Loucy (cell line): ENCODE data around the gene SPC25.

Experiments used
- H2AFZ ChIP-seq: fragments of 200-600 bp; sonication (generic); 2 replicates; pipeline ENCODE4 v1.6.0; 2016; ENCODE audit warnings: antibody characterized with exemption, mild to moderate bottlenecking, low read length, moderate library complexity
- H3F3A ChIP-seq: fragments of 200-600 bp; 2 replicates; pipeline ENCODE4 v1.6.0; 2016; ENCODE audit warnings: antibody characterized with exemption, low read depth, mild to moderate bottlenecking
- H3K27me3 ChIP-seq: fragments of 200-600 bp; sonication (generic); 2 replicates; pipeline ENCODE4 v1.6.1; 2014; ENCODE audit warnings: low read length, mild to moderate bottlenecking; ENCODE audit not compliant: insufficient read depth, poor library complexity, severe bottlenecking
- H3K36me3 ChIP-seq: fragments of 200-600 bp; sonication (generic); 2 replicates; pipeline ENCODE4 v1.6.1; 2016; ENCODE audit warnings: low read length; ENCODE audit not compliant: insufficient read depth
- H3K4me1 ChIP-seq: fragments of 200-600 bp; sonication (generic); 2 replicates; pipeline ENCODE4 v1.5.1; 2014; ENCODE audit warnings: low read length, mild to moderate bottlenecking; ENCODE audit not compliant: insufficient read depth, poor library complexity, severe bottlenecking
- H3K4me2 ChIP-seq: fragments of 200-600 bp; sonication (generic); 2 replicates; pipeline ENCODE4 v1.6.0; 2014; ENCODE audit warnings: antibody characterized with exemption, low read length, low read depth, mild to moderate bottlenecking; ENCODE audit not compliant: poor library complexity, severe bottlenecking
- H3K4me3 ChIP-seq: fragments of 200-600 bp; sonication (generic); 2 replicates; pipeline ENCODE4 v1.5.1; 2014; ENCODE audit warnings: low read length, mild to moderate bottlenecking, mixed read lengths; ENCODE audit not compliant: poor library complexity, severe bottlenecking
- H3K79me2 ChIP-seq: fragments of 200-600 bp; sonication (generic); 2 replicates; pipeline ENCODE4 v1.6.1; 2014; ENCODE audit warnings: low read length; ENCODE audit not compliant: insufficient read depth
- H3K9ac ChIP-seq: fragments of 200-600 bp; sonication (generic); 2 replicates; pipeline ENCODE4 v1.6.0; 2014; ENCODE audit warnings: mild to moderate bottlenecking, low read depth, low read length, moderate library complexity; ENCODE audit not compliant: poor library complexity, severe bottlenecking
- H3K9me2 ChIP-seq: fragments of 200-600 bp; sonication (generic); replicated peaks from 2 replicates; pipeline ENCODE4 v1.6.1; 2016; ENCODE audit warnings: low read depth, low read length, mixed read lengths
- H3K9me3 ChIP-seq: fragments of 200-600 bp; sonication (generic); 2 replicates; pipeline ENCODE4 v1.6.1; 2014; ENCODE audit warnings: mild to moderate bottlenecking, antibody characterized with exemption, low read length, low read depth; ENCODE audit not compliant: insufficient read depth
- H4K20me1 ChIP-seq: fragments of 200-600 bp; sonication (generic); 2 replicates; pipeline ENCODE4 v1.6.0; 2014; ENCODE audit warnings: antibody characterized with exemption, low read length, mild to moderate bottlenecking; ENCODE audit not compliant: insufficient read depth, poor library complexity, severe bottlenecking
- CTCF ChIP-seq: fragments of 200-600 bp; sonication (generic); conservative IDR thresholded peaks from 2 replicates; pipeline ENCODE4 v1.5.1; 2014; ENCODE audit warnings: mild to moderate bottlenecking, antibody characterized with exemption, low read length
- EZH2phosphoT487 ChIP-seq: fragments of 200-600 bp; IDR thresholded peaks from 2 replicates; pipeline ENCODE4 v1.6.1; 2018; ENCODE audit warnings: antibody characterized with exemption, mild to moderate bottlenecking, moderate library complexity, borderline replicate concordance

Gene SPC25

GRCh38 chr2:168910330-168910729 lies 20.1 kb upstream of the SPC25 start:
- Histone ChIP-seq H3K9me3 (no peaks in the 10 kb centered on the region), H3F3A (no peaks in the 10 kb centered on the region), H2AFZ (no peak overlapping the region), H3K4me2 (no peak overlapping the region), H3K4me3 (no peak overlapping the region), H3K9ac (no peak overlapping the region), H3K36me3 (no peaks in the 10 kb centered on the region), H3K79me2 (no peaks in the 10 kb centered on the region), H3K27me3 (no peaks in the 10 kb centered on the region), H3K9me2 (no peaks in the 10 kb centered on the region), H4K20me1 (no peaks in the 10 kb centered on the region), H3K4me1 (no peaks in the 10 kb centered on the region)
- TF ChIP-seq EZH2phosphoT487: no peak
- no peak for TF ChIP-seq CTCF

GRCh38 chr2:168907940-168908662 lies 17.9 kb upstream of the SPC25 start:
- H2AFZ ChIP-seq: no peak overlapping the region

GRCh38 chr2:168904358-168904757 lies 14.1 kb upstream of the SPC25 start:
- Histone ChIP-seq H3K79me2 (no peaks in the 10 kb centered on the region), H3F3A (no peaks in the 10 kb centered on the region), H3K4me3 (no peak overlapping the region), H3K9me3 (no peaks in the 10 kb centered on the region), H3K4me2 (no peak overlapping the region), H3K9me2 (no peaks in the 10 kb centered on the region), H4K20me1 (no peaks in the 10 kb centered on the region), H3K4me1 (no peaks in the 10 kb centered on the region), H2AFZ (no peak overlapping the region), H3K36me3 (no peaks in the 10 kb centered on the region), H3K27me3 (no peaks in the 10 kb centered on the region), H3K9ac (no peak overlapping the region)
- TF ChIP-seq EZH2phosphoT487: no peak
- no peak for TF ChIP-seq CTCF

More at GRCh38 chr2:168907940-168908662, 17.9 kb upstream of the SPC25 start:
- Histone ChIP-seq H3K9me2 (no peaks in the 10 kb centered on the region), H4K20me1 (no peaks in the 10 kb centered on the region), H3K4me2 (no peak overlapping the region), H3K36me3 (no peaks in the 10 kb centered on the region), H3K9ac (no peak overlapping the region), H3K4me1 (no peaks in the 10 kb centered on the region), H3K27me3 (no peaks in the 10 kb centered on the region), H3K9me3 (no peaks in the 10 kb centered on the region), H3F3A (no peaks in the 10 kb centered on the region), H3K79me2 (no peaks in the 10 kb centered on the region), H3K4me3 (no peak overlapping the region)
- TF ChIP-seq CTCF (no peak), EZH2phosphoT487 (no peak)
